ENCODE results near the gene CYP27B1.

Gene CYP27B1

GRCh38 chr12:57736741-57737466, 30.0 kb downstream of the CYP27B1 start:
- no peak overlapping the region for H3K4me3 ChIP-seq (ENCODE audit: low read depth, low read length)
- no peak for DNase-seq (ENCODE audit: low read depth)
- TF ChIP-seq CTCF (IDR thresholded peaks at IDR 0.05; ENCODE audit: low read depth, low read length) (no peak), MAX (IDR thresholded peaks at IDR 0.05; ENCODE audit: low read depth, low read length) (no peak), MYC (IDR thresholded peaks at IDR 0.05; ENCODE audit: low read depth, low read length) (no peak), POLR2A (IDR thresholded peaks at IDR 0.05; ENCODE audit: extremely low read depth, insufficient read length) (no peak)

DNA sequence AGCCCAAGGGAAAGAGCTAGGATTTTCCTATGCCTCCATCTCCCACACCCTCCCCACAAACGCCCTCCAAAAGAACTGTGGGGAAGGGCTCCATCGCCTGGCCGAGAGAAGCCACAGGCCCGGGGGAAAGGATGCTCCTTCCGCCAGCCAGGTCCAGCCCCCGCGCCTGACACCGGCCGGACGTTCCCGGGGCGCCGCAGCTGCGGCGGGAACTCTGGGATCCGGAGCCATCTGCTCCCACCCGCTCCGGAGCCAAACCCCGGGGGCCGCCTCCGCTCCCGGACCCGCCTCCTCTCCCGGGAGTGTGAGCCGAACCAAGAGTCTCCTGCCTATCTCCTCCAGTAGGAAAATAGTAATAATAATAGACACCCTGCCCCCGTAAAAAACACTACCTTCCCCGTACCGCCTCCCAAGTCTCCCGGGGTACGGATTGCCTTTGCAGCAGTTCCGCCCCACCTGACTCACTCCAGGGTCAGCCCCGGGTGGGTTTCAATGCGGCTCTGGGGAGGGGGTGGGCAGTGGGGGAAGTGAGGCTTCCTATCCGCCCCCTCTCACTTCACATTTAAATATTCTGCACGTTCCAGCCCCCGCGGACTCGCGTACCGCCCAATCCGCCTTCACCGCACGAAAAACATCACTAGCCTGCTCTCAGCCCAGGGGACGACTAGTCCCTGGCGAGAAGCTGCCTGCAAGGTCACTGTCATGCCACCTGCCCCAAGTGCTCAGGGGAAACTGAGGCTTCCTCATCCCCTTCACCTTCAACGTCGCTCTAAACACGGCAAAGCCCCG, 30.7 kb downstream of the CYP27B1 start:
- DNase-seq (ENCODE audit: low read depth) = no peak
- no peak for TF ChIP-seq POLR2A (IDR thresholded peaks at IDR 0.05; ENCODE audit: extremely low read depth, insufficient read length)
- no peak overlapping the region for H3K4me3 ChIP-seq (ENCODE audit: low read depth, low read length)

DNA sequence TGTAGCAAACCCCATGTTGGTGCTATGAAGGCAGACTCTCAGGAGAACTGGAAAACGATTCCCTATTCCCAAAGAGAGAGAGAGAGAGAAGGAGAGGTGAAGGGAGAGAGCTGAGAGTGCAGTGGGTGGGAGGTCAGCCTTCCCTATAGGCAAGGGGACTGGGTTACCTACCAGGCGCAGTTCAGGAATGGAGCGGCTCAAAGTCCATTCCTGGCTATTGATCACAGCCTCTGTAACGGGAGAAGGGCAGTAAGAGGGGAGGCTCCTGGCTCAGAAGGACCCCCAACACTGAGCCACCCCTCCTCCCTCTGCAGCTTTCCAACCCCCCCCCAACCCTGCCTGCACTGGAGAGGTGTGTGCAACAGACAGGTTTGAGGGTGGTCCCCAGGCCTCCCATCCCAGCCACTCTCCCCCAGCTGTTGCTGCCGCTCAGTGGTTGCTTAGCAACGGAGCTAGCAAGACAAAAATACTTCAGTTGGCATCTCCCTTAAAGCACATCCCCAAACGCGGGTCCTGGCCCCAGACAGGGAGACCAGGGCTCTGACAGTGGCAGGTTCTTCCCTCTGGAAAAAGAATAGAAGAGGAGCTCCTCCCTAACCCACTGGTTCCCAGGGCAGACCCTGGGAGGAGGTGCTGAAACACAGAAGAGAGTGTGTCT, 31.6 kb downstream of the CYP27B1 start:
- TF ChIP-seq POLR2A (IDR thresholded peaks at IDR 0.05; ENCODE audit: extremely low read depth, insufficient read length) = no peak
- no peak for TF ChIP-seq MAX (IDR thresholded peaks at IDR 0.05; ENCODE audit: low read depth, low read length)
- no peak for TF ChIP-seq MYC (IDR thresholded peaks at IDR 0.05; ENCODE audit: low read depth, low read length)
- no peak overlapping the region for H3K4me3 ChIP-seq (ENCODE audit: low read depth, low read length)
- no peak for DNase-seq (ENCODE audit: low read depth)

DNA sequence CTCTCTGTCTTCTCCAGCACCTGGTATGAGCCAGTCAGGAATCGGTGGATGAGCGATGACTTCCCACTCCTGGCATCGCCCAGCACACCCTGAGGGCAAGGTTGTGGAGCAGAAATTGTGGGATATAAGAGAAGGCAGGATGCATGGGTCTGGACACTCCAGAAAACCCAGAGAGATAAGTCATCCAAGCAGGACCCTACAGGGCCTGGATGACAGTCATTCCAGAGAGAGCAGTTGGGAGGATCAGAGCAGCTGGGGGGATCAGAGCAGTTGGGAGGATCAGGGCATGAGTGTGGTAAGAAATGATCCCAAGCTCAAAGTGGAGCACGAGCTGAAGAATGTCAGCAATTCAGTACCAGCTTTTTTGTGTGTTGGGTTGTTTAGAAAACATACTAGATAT, 32.3 kb downstream of the CYP27B1 start:
- H3K4me3 ChIP-seq (ENCODE audit: low read depth, low read length) = no peak overlapping the region
- no peak for DNase-seq (ENCODE audit: low read depth)
- TF ChIP-seq MYC (IDR thresholded peaks at IDR 0.05; ENCODE audit: low read depth, low read length) = no peak

GRCh38 chr12:57733928-57734327, 33.0 kb downstream of the CYP27B1 start:
- TF ChIP-seq MAX (IDR thresholded peaks at IDR 0.05; ENCODE audit: low read depth, low read length) (no peak), CTCF (IDR thresholded peaks at IDR 0.05; ENCODE audit: low read depth, low read length) (no peak), POLR2A (IDR thresholded peaks at IDR 0.05; ENCODE audit: extremely low read depth, insufficient read length) (no peak), MYC (IDR thresholded peaks at IDR 0.05; ENCODE audit: low read depth, low read length) (no peak)
- H3K4me3 ChIP-seq (ENCODE audit: low read depth, low read length) = no peak overlapping the region
- no peak for DNase-seq (ENCODE audit: low read depth)

- TF ChIP-seq MYC (IDR thresholded peaks at IDR 0.05; ENCODE audit: low read depth, low read length) (no peak), MAX (IDR thresholded peaks at IDR 0.05; ENCODE audit: low read depth, low read length) (no peak), CTCF (IDR thresholded peaks at IDR 0.05; ENCODE audit: low read depth, low read length) (no peak), POLR2A (IDR thresholded peaks at IDR 0.05; ENCODE audit: extremely low read depth, insufficient read length) (no peak)
- H3K4me3 ChIP-seq (ENCODE audit: low read depth, low read length) = no peak overlapping the region
- no peak for DNase-seq (ENCODE audit: low read depth)
Measured at GRCh38 chr12:57732726-57733593, 33.9 kb downstream of the CYP27B1 start.
